Type B pancreatic cell (in vitro differentiated cells): ENCODE measurements around the gene SEPHS1. TPM values are rescaled to one million over a fixed set of nuclear protein-coding genes. Genes with fewer than 3 reads are reported as not detected.

Experiments used
- DNase-seq: peaks from one replicate; pipeline ENCODE4 v3.0.0; 2021; ENCODE audit warnings: mixed read lengths; ENCODE audit not compliant: unreplicated experiment; ENCODE audit errors: extremely low spot score
- H3K27ac Mint-ChIP-seq: 2 replicates; pipeline ENCODE4 v1.8.0; 2021; ENCODE audit warnings: mild to moderate bottlenecking, mixed read lengths
- H3K27me3 Mint-ChIP-seq: 2 replicates; pipeline ENCODE4 v1.8.0; 2021; ENCODE audit warnings: mixed read lengths
- H3K36me3 Mint-ChIP-seq: 2 replicates; pipeline ENCODE4 v1.8.0; 2021; ENCODE audit warnings: mixed read lengths
- H3K4me1 Mint-ChIP-seq: one replicate; pipeline ENCODE4 v1.8.0; 2021; ENCODE audit warnings: mixed read lengths; ENCODE audit not compliant: unreplicated experiment
- H3K4me3 Mint-ChIP-seq: 2 replicates; pipeline ENCODE4 v1.8.0; 2021; ENCODE audit warnings: mild to moderate bottlenecking, mixed read lengths
- H3K9me3 Mint-ChIP-seq: 2 replicates; pipeline ENCODE4 v1.8.0; 2021; ENCODE audit warnings: mixed read lengths
- total RNA-seq: library from RNA; stranded (reverse); gene quantifications from 2 replicates; pipeline ENCODE4 v1.2.1, GENCODE V29; 2021; ENCODE audit warnings: low replicate concordance
- TF ChIP-seq, protein P1 (sequence below): fragments of 200-600 bp; sonication (generic); conservative IDR thresholded peaks from 2 replicates; pipeline ENCODE4 v1.5.0; 2021; ENCODE audit warnings: antibody characterized with exemption, mild to moderate bottlenecking

SEPHS1 gene
- total RNA-seq, 1 donor from 2014 or later = 96.4 TPM

GRCh38 chr10:13338390-13339110 lies 9.5 kb downstream of the SEPHS1 start:
- Mint-ChIP-seq H3K36me3 (peaks cover 19% of the 10 kb centered on the region), H3K4me1 (peaks cover 22% of the 10 kb centered on the region), H3K27ac (peak overlapping the region; percentile 54), H3K27me3 (no peaks in the 10 kb centered on the region), H3K9me3 (no peaks in the 10 kb centered on the region), H3K4me3 (no peak overlapping the region)
- DNase-seq = no peak
- TF ChIP-seq, protein P1, sequence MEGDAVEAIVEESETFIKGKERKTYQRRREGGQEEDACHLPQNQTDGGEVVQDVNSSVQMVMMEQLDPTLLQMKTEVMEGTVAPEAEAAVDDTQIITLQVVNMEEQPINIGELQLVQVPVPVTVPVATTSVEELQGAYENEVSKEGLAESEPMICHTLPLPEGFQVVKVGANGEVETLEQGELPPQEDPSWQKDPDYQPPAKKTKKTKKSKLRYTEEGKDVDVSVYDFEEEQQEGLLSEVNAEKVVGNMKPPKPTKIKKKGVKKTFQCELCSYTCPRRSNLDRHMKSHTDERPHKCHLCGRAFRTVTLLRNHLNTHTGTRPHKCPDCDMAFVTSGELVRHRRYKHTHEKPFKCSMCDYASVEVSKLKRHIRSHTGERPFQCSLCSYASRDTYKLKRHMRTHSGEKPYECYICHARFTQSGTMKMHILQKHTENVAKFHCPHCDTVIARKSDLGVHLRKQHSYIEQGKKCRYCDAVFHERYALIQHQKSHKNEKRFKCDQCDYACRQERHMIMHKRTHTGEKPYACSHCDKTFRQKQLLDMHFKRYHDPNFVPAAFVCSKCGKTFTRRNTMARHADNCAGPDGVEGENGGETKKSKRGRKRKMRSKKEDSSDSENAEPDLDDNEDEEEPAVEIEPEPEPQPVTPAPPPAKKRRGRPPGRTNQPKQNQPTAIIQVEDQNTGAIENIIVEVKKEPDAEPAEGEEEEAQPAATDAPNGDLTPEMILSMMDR = no peak

DNA sequence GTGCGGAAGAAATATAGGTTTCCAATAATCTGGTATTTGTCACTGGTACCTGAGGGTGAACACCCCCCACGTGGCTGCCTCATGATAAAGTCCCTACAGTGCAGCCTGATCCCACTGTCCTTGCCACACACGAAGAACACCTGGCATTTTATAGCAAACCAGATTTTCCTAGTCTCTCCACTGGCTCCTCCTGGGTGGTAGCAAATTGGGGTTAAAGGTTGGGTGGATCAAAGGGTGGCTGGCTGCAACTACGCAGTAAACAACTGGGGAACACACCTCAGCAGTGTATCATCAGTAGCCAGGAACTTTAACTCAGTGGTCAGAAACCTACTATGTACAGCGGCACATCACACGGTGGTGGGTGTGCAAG lies 10.3 kb downstream of the SEPHS1 start:
- H3K4me3 Mint-ChIP-seq = no peak overlapping the region
- DNase-seq = no peak
- peaks cover 22% of the 10 kb centered on the region for H3K36me3 Mint-ChIP-seq
- TF ChIP-seq, protein P1 = no peak
- no peaks in the 10 kb centered on the region for H3K9me3 Mint-ChIP-seq
- no peak overlapping the region for H3K27ac Mint-ChIP-seq
- H3K4me1 Mint-ChIP-seq = peaks cover 22% of the 10 kb centered on the region
- no peaks in the 10 kb centered on the region for H3K27me3 Mint-ChIP-seq

- Mint-ChIP-seq H3K27me3 (no peaks in the 10 kb centered on the region), H3K4me3 (no peak overlapping the region), H3K27ac (no peak overlapping the region), H3K9me3 (no peaks in the 10 kb centered on the region), H3K36me3 (peaks cover 23% of the 10 kb centered on the region), H3K4me1 (peaks cover 22% of the 10 kb centered on the region)
- TF ChIP-seq, protein P1 = no peak
- DNase-seq = no peak
Observed at GRCh38 chr10:13337128-13337826, 10.8 kb downstream of the SEPHS1 start.

DNA sequence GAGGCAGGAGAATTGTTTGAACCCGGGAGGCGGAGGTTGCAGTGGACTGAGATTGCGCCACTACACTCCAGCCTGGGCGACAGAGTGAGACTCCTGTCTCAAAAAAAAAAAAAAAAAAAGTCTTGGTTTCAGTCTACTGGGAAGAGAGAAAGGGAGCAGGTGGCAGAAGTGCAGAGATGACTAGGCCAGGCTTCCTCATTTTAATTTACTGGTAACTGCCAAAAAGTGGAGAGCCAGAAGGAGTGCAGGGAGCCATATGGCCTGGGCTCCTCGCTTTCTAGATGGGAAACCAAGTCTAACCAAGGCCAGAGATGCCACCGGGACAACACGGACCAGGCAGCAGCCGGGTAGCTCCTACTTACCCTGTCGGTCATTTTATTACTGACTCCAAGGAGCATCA lies 12.2 kb downstream of the SEPHS1 start:
- Mint-ChIP-seq H3K4me3 (no peak overlapping the region), H3K4me1 (peaks cover 22% of the 10 kb centered on the region), H3K36me3 (peaks cover 33% of the 10 kb centered on the region), H3K27me3 (no peaks in the 10 kb centered on the region), H3K9me3 (no peaks in the 10 kb centered on the region), H3K27ac (no peak overlapping the region)
- TF ChIP-seq, protein P1 = no peak
- no peak for DNase-seq

- DNase-seq = no peak
- TF ChIP-seq, protein P1 = no peak
- H3K4me3 Mint-ChIP-seq = no peak overlapping the region
- H3K36me3 Mint-ChIP-seq = peaks cover 35% of the 10 kb centered on the region
- peaks cover 16% of the 10 kb centered on the region for H3K4me1 Mint-ChIP-seq
- no peaks in the 10 kb centered on the region for H3K9me3 Mint-ChIP-seq
- H3K27ac Mint-ChIP-seq = no peak overlapping the region
- no peaks in the 10 kb centered on the region for H3K27me3 Mint-ChIP-seq
Observed at GRCh38 chr10:13334556-13334955, 13.5 kb downstream of the SEPHS1 start.
